Small intestine (tissue), 7 donors: ENCODE results near the gene LRRC75B. TPM values are rescaled to one million over a fixed set of nuclear protein-coding genes. Genes with fewer than 3 reads are reported as not detected.
"Not testable (repeated sequence)": the region's sequence is repeated elsewhere in the genome, so short reads cannot be mapped to it uniquely, and the experiment has no call there.

ENCODE experiments used
- DNase-seq, 2 donors: peaks; one replicate each; pipeline versions ENCODE4 v3.0.0 to v3.0.0-alpha.2; 2013
- FAIRE-seq: peaks from 2 replicates; lab custom pipeline; 2012; peaks lifted over from hg19 to GRCh38; lab: Jason Lieb, UNC
- H3K27ac ChIP-seq, 3 donors: one replicate each; pipeline ENCODE4 v1.5.1; 2013; ENCODE audit warnings: low read length in 2 of 3, mild to moderate bottlenecking in 2 of 3, control low read depth in 1 of 3, inconsistent platforms in 1 of 3, low read depth in 1 of 3, moderate library complexity in 1 of 3
- H3K27me3 ChIP-seq, 3 donors: one replicate each; pipeline ENCODE4 v1.6.1; 2013; ENCODE audit warnings: low read length in 3 of 3, inconsistent platforms in 1 of 3; ENCODE audit not compliant: control insufficient read depth in 3 of 3, insufficient read depth in 3 of 3
- H3K36me3 ChIP-seq, 3 donors: one replicate each; pipeline ENCODE4 v1.6.1; 2013; ENCODE audit warnings: low read length in 3 of 3, inconsistent platforms in 1 of 3, low read depth in 1 of 3, mild to moderate bottlenecking in 1 of 3, moderate library complexity in 1 of 3; ENCODE audit not compliant: control insufficient read depth in 3 of 3, insufficient read depth in 2 of 3
- H3K4me1 ChIP-seq, 3 donors: one replicate each; pipeline ENCODE4 v1.6.1; 2013; ENCODE audit warnings: low read length in 2 of 3, inconsistent platforms in 1 of 3, low read depth in 1 of 3, mild to moderate bottlenecking in 1 of 3, moderate library complexity in 1 of 3; ENCODE audit not compliant: control insufficient read depth in 3 of 3, insufficient read depth in 2 of 3
- H3K4me3 ChIP-seq, 3 donors: one replicate each; pipeline ENCODE4 v1.5.1; 2013; ENCODE audit warnings: low read length in 3 of 3, control low read depth in 1 of 3, inconsistent platforms in 1 of 3, low read depth in 1 of 3, mild to moderate bottlenecking in 1 of 3, moderate library complexity in 1 of 3
- H3K9me3 ChIP-seq, 2 donors: one replicate each; pipeline ENCODE4 v1.6.1; 2013; ENCODE audit warnings: low read depth in 1 of 2, low read length in 1 of 2; ENCODE audit not compliant: control insufficient read depth in 2 of 2, insufficient read depth in 1 of 2
- WGBS, 3 donors: extraction: QIAGEN DNeasy Blood & Tissue Kit; methylation state at CpG; one replicate each; pipeline ENCODE4 v1.1.7; 2013; 5-methylcytosine and 5-hydroxymethylcytosine counted together
- polyA plus RNA-seq, 4 donors: library from polyadenylated mRNA; stranded (reverse) in 3 of 4; unstranded in 1 of 4; fragments of 200-250 nt in 3 of 4; fragments of 120-200 nt in 1 of 4; gene quantifications; one replicate each; pipeline versions ENCODE4 v1.2.1 to v1.2.3, GENCODE V29; 2013
- donor health status: healthy with polysubstance abuse.
- donor health status: control.
- donor health status: control.
- donor health status: Bipolar disorder and iron deficiency.
- donor health status: healthy.

Gene LRRC75B
- polyA plus RNA-seq, 4 donors = 15.5 to 123 (median 76.5) TPM

- H3K9me3 ChIP-seq, H3K4me3 ChIP-seq, FAIRE-seq, H3K4me1 ChIP-seq, DNase-seq, H3K27me3 ChIP-seq, H3K27ac ChIP-seq, H3K36me3 ChIP-seq: not testable (repeated sequence)
- 47 to 69% (median 67%) methylated on average over 7 of the region's 7 CpGs for WGBS, 3 donors
These were observed 38.0 kb upstream of the LRRC75B start for GRCh38 chr22:24630812-24631427.

GRCh38 chr22:24629069-24629468 is 36.2 kb upstream of the LRRC75B start:
- H3K27me3 ChIP-seq, H3K36me3 ChIP-seq, H3K4me1 ChIP-seq, FAIRE-seq, H3K9me3 ChIP-seq, H3K4me3 ChIP-seq, DNase-seq, H3K27ac ChIP-seq: not testable (repeated sequence)
- WGBS, 3 donors = 57 to 65% (median 58%) methylated on average over 4 to 9 of the region's 11 CpGs

- not testable (repeated sequence) for FAIRE-seq, H3K4me1 ChIP-seq, DNase-seq, H3K4me3 ChIP-seq, H3K27ac ChIP-seq, H3K36me3 ChIP-seq, H3K9me3 ChIP-seq, H3K27me3 ChIP-seq
- 79 to 93% (median 91%) methylated on average over 4 to 14 of the region's 16 CpGs for WGBS, 3 donors
These were observed 35.0 kb upstream of the LRRC75B start for GRCh38 chr22:24627911-24628310.

- not testable (repeated sequence) for H3K36me3 ChIP-seq, H3K4me1 ChIP-seq, FAIRE-seq, H3K27me3 ChIP-seq, H3K4me3 ChIP-seq, DNase-seq, H3K9me3 ChIP-seq, H3K27ac ChIP-seq
- 17 to 58% (median 56%) methylated on average over 1 to 2 of the region's 2 CpGs for WGBS, 3 donors
These were observed 29.7 kb upstream of the LRRC75B start for GRCh38 chr22:24622596-24622995.

GRCh38 chr22:24621244-24621643 is 28.4 kb upstream of the LRRC75B start:
- 76 to 83% (median 77%) methylated on average over 2 to 4 of the region's 5 CpGs for WGBS, 3 donors
- DNase-seq, H3K27ac ChIP-seq, H3K4me1 ChIP-seq, H3K4me3 ChIP-seq, H3K36me3 ChIP-seq, H3K27me3 ChIP-seq, H3K9me3 ChIP-seq, FAIRE-seq: not testable (repeated sequence)

GRCh38 chr22:24614794-24615193 is 21.9 kb upstream of the LRRC75B start:
- not testable (repeated sequence) for DNase-seq, FAIRE-seq, H3K9me3 ChIP-seq, H3K36me3 ChIP-seq, H3K27me3 ChIP-seq, H3K4me3 ChIP-seq, H3K4me1 ChIP-seq, H3K27ac ChIP-seq
- WGBS, 3 donors = 83 to 92% (median 88%) methylated on average over 6 to 15 of the region's 15 CpGs

- not testable (repeated sequence) for H3K9me3 ChIP-seq, H3K27ac ChIP-seq, H3K4me1 ChIP-seq, H3K27me3 ChIP-seq, H3K36me3 ChIP-seq, FAIRE-seq, H3K4me3 ChIP-seq, DNase-seq
- WGBS, 3 donors = 97 to 100% (median 100%) methylated on average over 2 to 3 of the region's 3 CpGs
These were observed 17.0 kb upstream of the LRRC75B start for GRCh38 chr22:24609888-24610287.

- H3K27me3 ChIP-seq, DNase-seq, FAIRE-seq, H3K36me3 ChIP-seq, H3K9me3 ChIP-seq, H3K4me3 ChIP-seq, H3K27ac ChIP-seq: not testable (repeated sequence)
- H3K4me1 ChIP-seq = peaks cover 0 to 13% (median 0%) of the 10 kb centered on the region in 3 donors
- 79 to 93% (median 83%) methylated on average over 4 to 6 of the region's 6 CpGs for WGBS, 3 donors
These were observed 15.5 kb upstream of the LRRC75B start for GRCh38 chr22:24608327-24608726.
